WERI-Rb-1 (cell line): ENCODE measurements around the gene UBL7.

ENCODE experiments used
- DNase-seq: peaks from one replicate; pipeline ENCODE4 v3.0.0-alpha.2; 2020
- H3K27ac ChIP-seq: fragments of 250-450 bp; sonication (Bioruptor Pico); 2 replicates; pipeline ENCODE4 v1.5.1; 2020; ENCODE audit warnings: mild to moderate bottlenecking, moderate library complexity
- H3K27me3 ChIP-seq: fragments of 250-450 bp; sonication (Bioruptor Pico); 2 replicates; pipeline ENCODE4 v1.5.1; 2021; ENCODE audit warnings: mild to moderate bottlenecking, low read depth, moderate library complexity; ENCODE audit not compliant: insufficient read depth, severe bottlenecking
- H3K36me3 ChIP-seq: fragments of 250-450 bp; sonication (Bioruptor Pico); 2 replicates; pipeline ENCODE4 v1.5.1; 2020; ENCODE audit warnings: mild to moderate bottlenecking, moderate library complexity
- H3K4me3 ChIP-seq: 2 replicates; pipeline ENCODE4 v1.5.1; 2011; ENCODE audit warnings: low read depth, mild to moderate bottlenecking, control low read depth, low read length
- H3K9me3 ChIP-seq: fragments of 250-450 bp; sonication (Bioruptor Pico); 2 replicates; pipeline ENCODE4 v1.5.1; 2021; ENCODE audit warnings: mild to moderate bottlenecking, moderate library complexity; ENCODE audit not compliant: severe bottlenecking
- CTCF ChIP-seq: IDR thresholded peaks from 2 replicates; pipeline ENCODE4 v1.5.1; 2011; ENCODE audit warnings: low read depth, mild to moderate bottlenecking, control low read depth, inconsistent platforms, low read length

The UBL7 gene

GRCh38 chr15:74417225-74417624 is 43.7 kb downstream of the UBL7 start:
- Histone ChIP-seq H3K9me3 (no peaks in the 10 kb centered on the region), H3K4me3 (no peak overlapping the region), H3K36me3 (peaks cover 39% of the 10 kb centered on the region), H3K27me3 (no peaks in the 10 kb centered on the region), H3K27ac (no peak overlapping the region)
- DNase-seq, result no peak
- no peak for TF ChIP-seq CTCF

DNA sequence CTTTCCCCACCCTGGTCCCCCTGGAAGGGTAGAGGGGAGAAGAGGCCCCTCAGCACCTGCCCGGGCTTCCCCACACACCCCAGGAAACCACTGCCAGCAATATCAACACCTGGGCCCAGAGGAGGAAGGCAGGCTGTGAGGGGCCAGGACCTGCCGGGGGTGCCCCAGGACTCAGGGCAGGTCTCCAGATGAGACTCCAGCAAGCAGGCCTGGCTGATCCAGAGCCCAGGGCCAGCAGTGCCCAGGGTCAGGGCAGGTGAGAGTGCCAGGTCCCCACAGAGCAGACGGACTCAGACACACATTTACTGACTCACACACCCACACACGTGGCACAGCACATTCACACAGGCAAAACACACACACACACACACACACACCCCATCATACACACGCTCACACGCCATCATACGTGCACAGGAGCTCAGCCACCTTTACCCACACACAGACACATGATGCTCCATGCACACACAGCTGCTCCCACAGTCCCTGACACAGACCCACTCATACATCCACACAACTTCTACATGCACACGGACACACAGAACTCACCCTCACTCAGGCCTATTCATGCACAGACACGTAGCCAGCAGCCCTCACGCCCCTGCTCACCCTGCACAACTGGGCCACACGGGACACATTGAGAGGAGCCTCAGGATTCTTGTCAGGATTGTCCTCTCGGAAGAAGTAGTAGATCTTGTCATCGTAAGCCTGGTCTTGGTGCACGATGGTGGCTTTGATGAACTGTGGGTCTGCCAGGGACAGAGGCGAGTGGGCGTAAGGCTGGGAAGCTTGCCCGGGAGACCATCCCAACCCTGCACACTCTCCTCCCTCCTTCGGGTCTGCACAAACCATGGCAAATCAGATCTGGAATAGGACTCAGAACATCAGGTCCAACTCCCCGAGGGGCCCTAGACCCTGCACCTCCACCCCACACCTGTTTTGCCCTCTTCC is 44.7 kb downstream of the UBL7 start:
- H3K36me3 ChIP-seq, result peaks cover 43% of the 10 kb centered on the region
- H3K9me3 ChIP-seq, result no peaks in the 10 kb centered on the region
- no peaks in the 10 kb centered on the region for H3K27me3 ChIP-seq
- no peak overlapping the region for H3K27ac ChIP-seq
- TF ChIP-seq CTCF, result no peak
- no peak for DNase-seq
- H3K4me3 ChIP-seq, result no peak overlapping the region

- Histone ChIP-seq H3K27ac (no peak overlapping the region), H3K9me3 (no peaks in the 10 kb centered on the region), H3K27me3 (no peaks in the 10 kb centered on the region), H3K4me3 (no peak overlapping the region), H3K36me3 (peaks cover 49% of the 10 kb centered on the region)
- no peak for DNase-seq
- TF ChIP-seq CTCF, result no peak
Measured at GRCh38 chr15:74414603-74415338, 46.2 kb downstream of the UBL7 start.

GRCh38 chr15:74414081-74414580 is 46.8 kb downstream of the UBL7 start:
- DNase-seq, result no peak
- TF ChIP-seq CTCF, result no peak
- Histone ChIP-seq H3K36me3 (peaks cover 49% of the 10 kb centered on the region), H3K27ac (no peak overlapping the region), H3K27me3 (no peaks in the 10 kb centered on the region), H3K4me3 (no peak overlapping the region), H3K9me3 (no peaks in the 10 kb centered on the region)

GRCh38 chr15:74413350-74414080 is 47.4 kb downstream of the UBL7 start:
- DNase-seq, result no peak
- Histone ChIP-seq H3K27me3 (no peaks in the 10 kb centered on the region), H3K9me3 (no peaks in the 10 kb centered on the region), H3K27ac (no peak overlapping the region), H3K36me3 (peaks cover 49% of the 10 kb centered on the region), H3K4me3 (no peak overlapping the region)
- no peak for TF ChIP-seq CTCF
